Measurements from ENCODE around the gene FOXP3.
A peak's percentile ranks its signal among the peaks of the same experiment; 100 is the strongest.

FOXP3 gene

GRCh38 chrX:49268702-49269009 lies 4.1 kb upstream of the FOXP3 start:
- DNase-seq (ENCODE audit: low read depth): no peak
- no peak for TF ChIP-seq CTCF (IDR thresholded peaks at IDR 0.05; ENCODE audit: low read depth, low read length, missing control alignments)
- peak overlapping the region; percentile 80 for H3K4me3 ChIP-seq (ENCODE audit: low read depth, low read length)

- no peak for DNase-seq (ENCODE audit: low read depth)
- H3K4me3 ChIP-seq (ENCODE audit: low read depth, low read length): no peak overlapping the region
- no peak for TF ChIP-seq CTCF (IDR thresholded peaks at IDR 0.05; ENCODE audit: low read depth, low read length, missing control alignments)
These were observed 2.3 kb upstream of the FOXP3 start for GRCh38 chrX:49266523-49267445.

GRCh38 chrX:49263631-49264030 lies 879 bp downstream of the FOXP3 start:
- no peak for TF ChIP-seq CTCF (IDR thresholded peaks at IDR 0.05; ENCODE audit: low read depth, low read length, missing control alignments)
- H3K4me3 ChIP-seq (ENCODE audit: low read depth, low read length): no peak overlapping the region
- no peak for DNase-seq (ENCODE audit: low read depth)

GRCh38 chrX:49262603-49263002 lies 1.9 kb downstream of the FOXP3 start:
- TF ChIP-seq CTCF (IDR thresholded peaks at IDR 0.05; ENCODE audit: low read depth, low read length, missing control alignments): no peak
- H3K4me3 ChIP-seq (ENCODE audit: low read depth, low read length): no peak overlapping the region
- no peak for DNase-seq (ENCODE audit: low read depth)

GRCh38 chrX:49260221-49260985 lies 4.1 kb downstream of the FOXP3 start:
- H3K4me3 ChIP-seq (ENCODE audit: low read depth, low read length): no peak overlapping the region
- no peak for TF ChIP-seq CTCF (IDR thresholded peaks at IDR 0.05; ENCODE audit: low read depth, low read length, missing control alignments)
- DNase-seq (ENCODE audit: low read depth): no peak

GRCh38 chrX:49258749-49259124 lies 5.8 kb downstream of the FOXP3 start:
- no peak for DNase-seq (ENCODE audit: low read depth)
- no peak for TF ChIP-seq CTCF (IDR thresholded peaks at IDR 0.05; ENCODE audit: low read depth, low read length, missing control alignments)
- H3K4me3 ChIP-seq (ENCODE audit: low read depth, low read length): no peak overlapping the region
